Measurements from ENCODE around the gene FLNA. TPM values are rescaled to one million over a fixed set of nuclear protein-coding genes. Genes with fewer than 3 reads are reported as not detected.

FLNA gene
- total RNA-seq, 1 experiment from 2014 or later, result 1,210 TPM

- no peaks in the 10 kb centered on the region for H3K9me3 ChIP-seq (ENCODE audit: low read depth, low read length, poor library complexity, severe bottlenecking)
- H3K4me1 ChIP-seq (ENCODE audit: insufficient read depth, low read length, poor library complexity, severe bottlenecking), result no peaks in the 10 kb centered on the region
- H3K27ac ChIP-seq (ENCODE audit: low read depth, low read length, poor library complexity, severe bottlenecking), result no peak overlapping the region
- no peak overlapping the region for H3K4me3 ChIP-seq (ENCODE audit: low read depth, low read length, poor library complexity, severe bottlenecking)
- TF ChIP-seq CTCF (conservative IDR thresholded peaks at IDR 0.05; ENCODE audit: low read depth, low read length) (no peak), EZH2 (IDR thresholded peaks at IDR 0.05; ENCODE audit: borderline replicate concordance, low read depth, low read length, poor library complexity, severe bottlenecking) (no peak)
- CTCF ChIA-PET, result no interaction called here
- intact Hi-C loops (cut with micrococcal nuclease; ENCODE audit: unreplicated experiment), result no loop called here
- no peaks in the 10 kb centered on the region for H3K27me3 ChIP-seq (replicated peaks; ENCODE audit: insufficient read depth, low read depth, low read length, poor library complexity)
- H3K36me3 ChIP-seq (ENCODE audit: insufficient read depth, low read length, poor library complexity, severe bottlenecking), result no peaks in the 10 kb centered on the region
- no peak for DNase-seq (ENCODE audit: low spot score)
- POLR2A ChIA-PET (ENCODE audit: low non-redundant PET), result no interaction called here
- BruUV-seq (replicated peaks), result no TSS peak
Measured at GRCh38 chrX:154300816-154301215, 73.6 kb downstream of the FLNA start.

Other genes starting within 250 kb of the FLNA start
- not detected in 2 replicates for gene OPN1LW, start 230.4 kb downstream of the FLNA start, total RNA-seq (2021)
- gene OPN1MW, start 192.0 kb downstream of the FLNA start, total RNA-seq (2021), result not detected in 2 replicates
- not detected in 2 replicates for gene OPN1MW2, start 154.9 kb downstream of the FLNA start, total RNA-seq (2021)
- gene OPN1MW3, start 117.1 kb downstream of the FLNA start, total RNA-seq (2021), result not detected in 2 replicates
- not detected in 2 replicates for gene TEX28, start 79.5 kb downstream of the FLNA start, total RNA-seq (2021)
- gene TKTL1, start 78.8 kb downstream of the FLNA start, total RNA-seq (2021), result not detected in 2 replicates
- gene EMD, start 4.7 kb upstream of the FLNA start, total RNA-seq (2021), result 79.6 and 84.7 TPM in 2 replicates
- gene RPL10, start 23.7 kb upstream of the FLNA start, total RNA-seq (2021), result 2,429 and 2,445 TPM in 2 replicates
- gene DNASE1L1, start 34.6 kb upstream of the FLNA start, total RNA-seq (2021), result 6.8 and 8.3 TPM in 2 replicates
- 41.8 and 55.8 TPM in 2 replicates for gene TAFAZZIN, start 36.9 kb upstream of the FLNA start, total RNA-seq (2021)
- 77.1 and 77.5 TPM in 2 replicates for gene ATP6AP1, start 54.0 kb upstream of the FLNA start, total RNA-seq (2021)
- gene GDI1, start 62.5 kb upstream of the FLNA start, total RNA-seq (2021), result 137 and 139 TPM in 2 replicates
- 78.0 and 83.7 TPM in 2 replicates for gene FAM50A, start 69.5 kb upstream of the FLNA start, total RNA-seq (2021)
- 49.8 and 54.6 TPM in 2 replicates for gene PLXNA3, start 83.6 kb upstream of the FLNA start, total RNA-seq (2021)
- 30.4 and 34.6 TPM in 2 replicates for gene LAGE3, start 104.6 kb upstream of the FLNA start, total RNA-seq (2021)
- gene UBL4A, start 112.0 kb upstream of the FLNA start, total RNA-seq (2021), result 30.4 and 31.4 TPM in 2 replicates
- gene SLC10A3, start 116.0 kb upstream of the FLNA start, total RNA-seq (2021), result 8.1 and 9.7 TPM in 2 replicates
- gene FAM3A, start 141.6 kb upstream of the FLNA start, total RNA-seq (2021), result 35.8 and 38.5 TPM in 2 replicates
- gene G6PD, start 172.2 kb upstream of the FLNA start, total RNA-seq (2021), result 190 and 203 TPM in 2 replicates
- 28.0 and 30.4 TPM in 2 replicates for gene IKBKG, start 173.0 kb upstream of the FLNA start, total RNA-seq (2021)
- not detected in 2 replicates for gene CTAG1A, start 210.5 kb upstream of the FLNA start, total RNA-seq (2021)
- not detected in 2 replicates for gene CTAG1B, start 244.6 kb upstream of the FLNA start, total RNA-seq (2021)

Measured in A673 (cell line).